HG03439 (cell line): Measurements from ENCODE around the gene GTPBP4.
A peak's percentile ranks its signal among the peaks of the same experiment; 100 is the strongest.

ENCODE experiments used
- ATAC-seq: cut with Tn5 transposase; IDR thresholded peaks from one replicate; pipeline ENCODE4 v1.9.1; 2021; ENCODE audit warnings: mild to moderate bottlenecking, moderate library complexity; ENCODE audit not compliant: unreplicated experiment

GTPBP4 gene

DNA sequence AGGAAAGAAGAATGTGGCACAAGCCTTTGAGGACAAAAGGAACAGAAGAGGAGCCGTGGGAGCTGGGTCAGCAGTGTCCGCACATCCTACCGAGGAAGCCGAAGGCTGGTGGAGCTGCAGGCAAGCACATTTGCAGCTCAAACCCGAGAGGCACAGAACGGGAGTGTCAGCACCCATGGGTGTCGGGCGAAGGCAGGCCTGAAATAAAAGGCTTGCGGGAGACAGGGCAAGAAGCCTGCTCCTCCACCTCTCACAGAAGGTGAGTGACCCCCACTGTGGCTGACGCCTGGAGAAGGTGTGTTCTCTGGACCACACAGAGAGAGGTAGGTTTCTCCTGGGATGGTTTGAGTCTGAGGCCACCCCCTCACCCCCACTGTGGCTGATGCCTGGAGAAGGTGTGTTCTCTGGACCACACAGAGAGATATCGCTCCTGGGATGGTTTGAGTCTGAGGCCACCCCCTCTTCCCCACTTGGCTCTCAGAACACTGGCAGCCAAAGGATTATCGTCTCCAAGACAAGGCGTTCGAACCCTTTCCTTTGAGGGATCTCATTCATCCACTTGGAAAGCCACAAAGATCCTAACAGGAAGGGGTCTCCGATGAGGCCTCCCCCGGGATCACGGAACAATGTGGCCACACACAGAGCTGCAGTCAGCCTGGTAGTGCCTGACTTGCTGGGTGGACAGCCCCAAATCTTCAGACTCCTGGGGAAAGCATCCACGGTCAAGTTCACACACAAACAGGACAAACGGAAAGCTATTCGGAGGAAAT lies 21.6 kb upstream of the GTPBP4 start:
- no peak for ATAC-seq

DNA sequence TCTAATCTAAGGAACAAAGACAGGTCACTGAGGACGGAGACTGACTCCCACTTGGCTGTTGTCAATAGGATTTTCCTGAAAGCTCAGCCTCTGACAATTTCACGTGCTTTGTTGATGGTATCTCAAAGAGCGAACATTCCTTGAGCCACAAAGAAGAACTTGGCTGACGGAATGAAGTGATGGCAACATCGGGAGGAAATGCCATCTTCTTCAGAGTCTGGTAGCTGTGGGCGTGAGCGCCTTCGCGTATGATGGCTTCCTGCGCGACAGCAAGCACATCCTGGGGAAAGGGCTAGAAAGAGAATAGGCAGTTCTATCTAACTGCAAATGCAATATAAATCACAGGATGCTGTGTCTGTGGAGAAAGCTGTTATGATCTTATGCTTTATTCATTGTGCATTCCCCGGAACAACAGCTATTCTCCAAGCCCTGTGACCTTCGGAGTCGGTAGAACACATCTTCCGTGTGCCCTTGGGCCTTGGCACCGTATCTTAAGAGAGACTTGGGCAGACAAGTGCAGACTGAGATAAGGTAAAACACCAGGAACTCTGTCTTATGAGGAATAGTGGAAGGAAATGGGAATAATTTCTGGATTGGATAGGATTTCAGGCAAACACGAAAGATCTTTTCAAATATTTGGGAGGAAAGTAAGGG lies 19.6 kb upstream of the GTPBP4 start:
- ATAC-seq = no peak

DNA sequence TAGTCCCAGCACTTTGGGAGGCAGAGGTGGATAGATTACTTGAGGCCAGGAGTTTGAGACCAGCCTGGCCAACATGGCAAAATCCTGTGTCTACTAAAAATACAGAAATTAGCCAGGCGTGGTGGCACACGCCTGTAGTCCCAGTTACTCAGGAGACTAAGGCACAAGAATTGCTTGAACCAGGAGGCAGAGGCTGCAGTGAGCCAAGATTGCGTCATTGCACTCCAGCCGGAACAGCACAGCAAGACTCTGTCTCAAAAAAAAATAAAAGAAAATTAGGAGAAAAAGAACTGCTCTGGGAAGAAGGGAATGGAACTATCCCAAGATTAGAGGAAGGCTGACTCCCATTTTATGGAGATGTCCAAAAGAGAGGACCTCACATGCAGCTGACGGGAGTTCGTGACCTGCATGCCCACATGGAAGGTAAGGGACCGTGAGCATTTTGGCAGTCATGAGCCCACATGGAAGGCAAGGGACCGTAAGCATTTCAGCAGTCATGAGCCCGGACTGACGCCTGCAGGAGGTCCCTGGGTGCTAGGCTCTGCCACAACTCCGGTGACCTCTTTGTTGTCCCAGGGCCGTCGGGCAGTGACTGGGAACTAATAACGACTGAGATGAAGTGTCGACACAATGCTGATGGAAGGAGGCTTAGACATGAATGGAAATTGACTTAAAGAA lies 18.6 kb upstream of the GTPBP4 start:
- ATAC-seq = no peak

DNA sequence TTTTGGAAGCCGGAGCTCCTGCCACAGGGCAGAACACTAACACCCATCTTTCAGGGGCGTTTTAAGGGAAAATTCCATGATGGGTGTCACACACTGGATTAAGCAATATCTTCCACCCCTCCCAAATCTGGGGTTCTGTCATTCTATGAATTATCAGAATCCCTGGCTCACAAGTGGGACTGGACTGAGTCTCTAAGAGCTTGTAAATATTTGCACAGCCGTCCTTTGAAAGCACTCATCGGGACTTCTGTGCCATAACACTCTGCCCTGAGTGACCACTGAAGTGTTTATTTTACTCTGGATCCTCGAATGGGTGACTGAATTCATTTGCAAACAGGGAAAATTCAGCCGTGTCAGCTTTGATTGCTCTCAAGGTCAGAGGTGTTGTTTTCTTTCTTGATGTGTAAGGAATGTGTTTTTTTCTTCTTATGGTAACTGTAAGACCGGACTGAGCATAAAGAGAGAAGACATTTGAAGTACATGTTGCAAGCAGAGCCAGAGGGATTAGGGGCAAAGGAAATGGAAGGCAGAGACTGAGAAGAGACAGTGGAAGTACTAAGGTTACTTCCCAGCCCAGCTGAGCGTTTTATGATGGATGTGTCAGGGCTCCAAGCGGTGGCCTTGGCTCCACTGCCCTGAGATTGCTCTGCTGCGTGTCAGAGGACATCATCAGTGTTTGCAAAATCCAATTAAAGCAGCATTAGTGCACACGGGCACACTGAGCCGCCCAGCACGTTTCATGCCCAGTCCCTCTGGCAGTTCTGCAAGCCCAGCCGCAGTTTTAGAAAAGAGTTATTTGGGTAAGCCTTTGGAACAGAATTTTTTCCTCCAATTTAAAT lies 17.7 kb upstream of the GTPBP4 start:
- ATAC-seq = no peak

DNA sequence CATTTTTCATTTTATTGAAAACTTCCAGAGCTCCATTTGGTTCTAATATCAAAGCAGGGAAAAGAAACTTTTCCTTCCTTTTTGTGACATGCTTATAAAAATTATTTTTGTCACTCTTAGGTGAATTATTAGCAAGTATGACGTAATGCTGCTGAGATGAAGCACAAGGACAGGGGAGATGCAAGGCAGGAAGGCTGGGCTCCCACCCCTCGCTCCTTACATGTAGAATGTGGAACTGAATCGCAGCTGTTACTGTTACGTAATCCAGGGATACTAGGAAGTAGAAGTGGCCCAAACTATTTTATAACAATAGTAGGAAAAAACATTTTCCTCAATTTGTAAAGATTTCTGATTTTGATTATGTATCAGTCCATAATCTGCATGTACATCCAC lies 17.1 kb upstream of the GTPBP4 start:
- ATAC-seq = no peak

DNA sequence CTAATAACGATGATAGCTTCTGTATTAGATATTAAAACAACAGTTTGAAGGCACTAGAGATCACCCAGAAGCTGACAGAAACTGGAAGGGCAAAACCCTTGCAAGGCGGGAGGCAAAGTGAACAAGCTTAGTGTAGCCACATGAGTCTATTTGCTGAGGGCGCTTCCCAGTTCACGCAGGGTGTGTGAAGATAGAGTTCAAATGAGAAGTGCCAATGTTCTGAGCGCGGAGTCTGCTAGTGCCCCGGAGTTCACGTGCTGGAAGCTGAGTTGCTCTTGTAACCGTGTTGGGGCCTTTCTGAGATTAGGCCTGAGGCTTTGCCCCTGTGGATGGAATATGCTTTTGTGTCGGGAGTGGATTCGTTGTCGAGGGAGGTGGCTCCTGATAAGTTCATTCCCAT lies 16.6 kb upstream of the GTPBP4 start:
- no peak for ATAC-seq

DNA sequence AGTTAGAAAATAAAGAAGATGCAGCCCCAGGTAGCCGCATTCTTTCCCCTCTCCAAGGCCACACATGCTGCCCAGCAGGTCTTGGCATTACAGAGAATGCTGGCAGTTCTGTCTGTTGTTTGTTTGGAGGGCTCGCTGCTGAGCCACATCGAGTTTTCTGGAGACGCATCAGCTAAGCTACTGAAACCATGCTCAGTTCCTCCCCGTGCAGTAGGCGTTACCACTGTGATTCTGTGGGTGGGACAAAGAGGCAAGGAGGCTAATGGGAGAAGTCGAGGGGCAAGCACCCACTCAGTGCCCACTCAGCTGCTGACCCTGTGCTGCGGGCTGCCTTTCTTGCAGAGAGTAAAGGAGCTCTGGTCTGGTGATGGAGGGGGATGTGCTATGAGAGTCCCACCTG lies 15.5 kb upstream of the GTPBP4 start:
- ATAC-seq = no peak

DNA sequence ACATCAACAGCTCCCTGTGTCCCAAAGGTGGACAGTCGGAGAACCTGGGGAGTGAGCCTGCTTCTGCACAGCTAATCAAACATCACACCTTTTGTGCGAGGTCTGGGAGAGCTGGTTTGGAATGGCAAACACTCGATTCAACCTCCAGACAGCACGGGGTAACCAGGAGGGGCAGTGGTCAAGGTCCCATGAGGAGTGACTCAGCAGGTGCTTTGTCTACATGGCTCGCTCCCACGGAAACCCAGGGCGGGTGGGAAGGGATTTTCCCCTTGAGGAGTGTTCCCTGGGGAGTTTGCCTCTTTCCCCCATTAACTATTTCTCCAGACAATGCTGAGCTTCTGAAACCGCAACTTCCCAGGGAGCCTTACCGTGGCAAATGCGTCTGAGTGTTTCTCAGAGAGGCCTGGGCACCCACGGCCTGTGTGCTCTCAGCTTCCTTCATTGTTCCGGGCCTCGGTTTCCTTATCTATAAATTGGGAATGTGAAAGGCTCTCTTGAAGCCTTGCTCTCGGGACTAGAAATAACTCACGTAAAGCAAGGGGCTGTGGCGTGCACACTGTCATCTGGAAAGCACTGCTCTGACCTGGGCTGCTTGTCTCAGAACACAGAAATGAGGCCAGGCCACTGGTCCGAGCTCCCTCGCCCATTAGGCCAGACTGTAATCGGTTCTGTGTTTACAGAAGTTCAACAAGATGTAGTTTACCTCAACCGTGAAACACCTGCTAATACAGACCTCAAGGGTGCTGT lies 14.0 kb upstream of the GTPBP4 start:
- ATAC-seq = no peak

DNA sequence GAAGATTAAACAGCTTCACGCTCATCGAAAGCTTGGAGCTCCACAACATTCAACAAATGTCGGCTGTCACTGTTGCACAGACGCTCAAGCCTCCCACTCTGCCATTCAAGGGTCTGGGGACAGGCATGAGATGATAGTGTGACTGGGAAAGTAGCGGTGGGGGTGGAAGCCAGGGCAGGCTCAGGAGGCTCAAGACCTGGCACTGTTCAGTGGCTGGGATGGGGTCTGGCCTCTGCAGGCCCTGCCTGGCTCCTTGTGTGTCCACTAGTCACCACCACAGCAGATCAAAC lies 13.5 kb upstream of the GTPBP4 start:
- no peak for ATAC-seq

DNA sequence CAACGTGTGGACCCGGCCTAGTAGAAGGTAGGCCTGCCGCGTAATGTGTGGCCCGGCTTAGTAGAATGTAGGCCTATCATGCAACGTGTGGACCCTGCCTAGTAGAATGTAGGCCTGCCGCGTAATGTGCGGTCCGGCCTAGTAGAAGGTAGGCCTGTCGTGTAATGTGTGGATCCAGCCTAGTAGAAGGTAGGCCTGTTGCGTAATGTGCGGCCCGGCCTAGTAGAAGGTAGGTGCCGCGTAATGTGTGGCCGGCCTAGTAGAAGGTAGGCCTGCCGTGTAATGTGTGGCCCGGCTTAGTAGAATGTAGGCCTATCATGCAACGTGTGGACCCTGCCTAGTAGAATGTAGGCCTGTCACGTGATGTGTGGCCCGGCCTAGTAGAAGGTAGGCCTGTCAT lies 11.9 kb upstream of the GTPBP4 start:
- no peak for ATAC-seq

DNA sequence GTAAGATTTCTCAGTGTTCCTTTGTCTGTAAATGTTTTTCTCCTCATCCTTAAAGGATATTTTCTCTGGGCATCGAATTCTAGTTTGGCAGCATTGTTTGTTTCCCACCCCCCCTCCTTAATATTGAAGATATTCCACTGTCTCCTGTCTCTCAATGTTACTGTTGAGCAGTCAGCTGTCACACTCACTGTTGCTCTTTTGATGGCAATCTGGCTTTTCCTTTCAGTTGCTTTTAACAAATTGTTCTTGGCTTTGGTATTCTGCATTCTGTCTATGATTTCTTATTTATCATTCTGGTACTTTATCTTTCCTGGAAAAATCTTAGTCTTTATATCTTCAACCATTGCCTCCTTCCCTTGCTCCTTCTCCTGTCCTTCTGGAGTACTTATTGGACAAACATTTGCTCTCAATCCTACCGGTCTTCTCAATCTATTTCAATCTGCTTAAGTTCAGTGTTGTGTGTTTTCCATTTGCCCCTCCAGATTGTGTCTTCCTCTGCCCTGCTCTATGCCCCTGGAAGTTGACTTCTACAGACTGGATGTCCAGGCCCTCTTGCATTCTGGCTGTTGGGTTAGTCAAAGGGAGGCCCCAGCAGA lies 9.3 kb upstream of the GTPBP4 start:
- no peak for ATAC-seq

DNA sequence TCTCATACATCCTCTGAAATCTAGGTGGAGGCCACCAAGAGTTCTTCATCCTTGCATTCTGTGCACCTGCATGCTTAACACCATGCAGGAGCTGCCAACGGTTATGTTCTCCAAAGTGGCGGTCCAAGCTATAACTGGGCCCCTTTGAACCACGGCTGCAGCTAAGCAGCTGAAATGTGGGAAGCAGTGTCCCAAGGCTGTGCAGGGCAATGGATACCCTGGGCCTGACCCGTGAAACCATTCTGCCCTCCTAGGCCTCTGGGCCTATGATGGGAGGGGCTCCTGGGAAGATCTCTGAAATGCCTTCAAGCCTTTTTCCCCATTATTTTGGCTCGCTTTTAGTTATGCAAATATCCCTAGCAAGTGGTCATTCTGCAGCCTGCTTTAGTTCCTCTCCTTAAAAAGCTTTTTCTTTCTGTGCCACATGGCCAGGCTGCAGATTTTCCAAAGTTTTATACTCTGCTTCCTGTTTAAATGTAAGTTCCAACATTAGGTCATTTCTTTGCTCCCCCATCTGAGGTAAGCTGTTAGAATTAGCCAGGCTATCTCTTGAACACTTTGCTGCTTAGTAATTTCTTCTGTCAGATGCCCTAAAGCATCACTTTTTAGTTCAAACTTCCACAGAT lies 7.7 kb upstream of the GTPBP4 start:
- no peak for ATAC-seq

DNA sequence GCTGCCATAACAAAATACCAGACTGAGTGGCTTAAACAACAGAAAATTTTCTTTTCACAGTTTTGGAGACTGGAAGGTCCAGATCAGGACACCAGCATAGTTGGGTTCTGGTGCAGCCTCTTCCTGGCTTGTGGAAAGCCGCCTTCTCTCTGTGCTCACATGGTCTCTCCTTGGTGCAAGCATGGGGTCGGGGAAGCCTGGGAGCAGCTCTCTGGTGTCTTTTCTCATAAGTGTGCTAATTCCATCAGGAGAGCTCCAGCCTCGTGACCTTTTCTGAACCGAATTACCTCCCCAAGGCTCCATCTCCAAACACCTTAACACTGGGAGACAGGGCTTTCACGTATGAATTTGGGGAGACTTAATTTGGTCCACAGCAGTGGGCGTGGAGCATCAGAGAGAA lies 4.8 kb upstream of the GTPBP4 start:
- no peak for ATAC-seq

DNA sequence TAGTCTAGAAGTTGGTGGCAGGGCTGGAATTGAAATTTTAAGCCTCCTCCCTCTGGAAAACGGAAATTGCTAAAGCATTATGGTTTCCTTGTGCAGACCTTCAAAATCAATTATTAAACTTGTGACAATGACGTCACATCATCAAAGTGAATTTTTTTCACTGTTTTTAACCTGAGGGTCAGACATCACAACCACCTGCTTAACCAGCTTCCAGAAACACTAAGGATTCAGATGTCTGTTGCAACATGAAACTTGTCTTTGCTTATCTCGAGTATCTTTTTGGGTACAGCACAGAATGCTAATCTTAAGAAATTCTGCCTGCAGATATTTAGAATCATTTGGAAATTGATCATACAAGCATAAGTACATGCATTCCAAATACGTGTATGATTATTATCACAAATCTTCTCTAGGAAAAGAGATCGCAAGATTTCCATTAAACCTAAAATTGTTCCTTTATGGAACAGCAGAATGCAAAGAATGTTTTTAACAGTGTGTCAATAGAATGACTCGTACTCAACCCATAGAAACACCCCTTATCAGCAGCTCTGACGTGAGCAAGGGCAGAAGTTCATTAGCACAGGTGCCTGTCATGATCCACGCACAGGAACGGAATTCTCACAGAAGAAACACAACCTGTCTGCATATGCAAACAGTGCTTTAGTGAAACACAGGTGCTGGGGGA lies 4.1 kb upstream of the GTPBP4 start:
- ATAC-seq = no peak

DNA sequence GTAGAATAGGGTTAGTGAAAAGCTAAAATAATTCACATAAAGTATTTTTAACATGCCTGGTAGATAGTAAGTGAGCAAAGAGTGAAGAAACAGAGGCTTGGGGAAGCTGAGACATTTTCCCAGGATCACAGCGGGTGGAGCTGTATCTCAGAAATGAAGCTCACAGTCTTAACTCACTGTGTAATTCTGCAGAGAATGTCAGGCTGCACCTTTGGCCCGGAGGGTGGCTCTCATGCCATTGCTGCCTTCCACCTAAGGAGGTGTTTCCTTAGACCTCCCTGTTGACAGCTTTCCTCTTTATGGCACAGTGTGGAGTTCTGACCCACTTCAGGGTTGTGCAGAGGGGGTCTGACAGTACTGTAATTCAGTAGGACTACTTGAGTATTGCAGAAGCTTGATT lies 2.9 kb upstream of the GTPBP4 start:
- ATAC-seq = no peak

DNA sequence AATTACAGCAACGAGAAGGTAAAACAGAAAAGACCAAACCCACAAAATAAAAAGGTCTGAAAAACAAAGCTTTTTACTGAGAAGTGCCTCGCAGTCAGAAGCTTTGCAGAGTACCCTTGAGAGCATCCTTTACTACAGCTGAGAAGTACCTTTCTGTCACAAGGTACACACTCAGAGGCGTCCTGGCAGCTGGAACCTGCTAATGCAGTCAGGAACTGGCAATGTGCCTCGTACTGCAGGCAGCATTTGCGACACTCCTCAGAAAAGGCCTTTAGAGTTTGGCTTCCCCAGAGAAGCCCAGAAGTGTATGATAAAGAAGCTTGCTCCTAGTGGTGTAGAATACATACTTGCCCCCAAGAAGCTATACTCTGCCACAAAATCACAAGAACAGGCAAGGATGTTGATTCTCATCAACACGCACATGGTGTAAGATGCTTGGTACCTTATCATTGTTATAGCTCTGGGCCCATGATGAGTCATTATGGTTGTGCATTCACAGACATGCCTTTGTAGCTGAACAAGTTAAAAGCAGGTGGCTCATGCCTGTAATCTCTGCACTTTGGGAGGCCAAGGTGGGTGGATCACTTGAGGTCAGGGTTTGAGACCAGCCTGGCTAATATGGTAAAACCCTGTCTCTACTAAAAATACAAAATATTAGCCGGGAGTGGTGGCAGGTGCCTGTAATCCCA lies 2.0 kb upstream of the GTPBP4 start:
- ATAC-seq = no peak

DNA sequence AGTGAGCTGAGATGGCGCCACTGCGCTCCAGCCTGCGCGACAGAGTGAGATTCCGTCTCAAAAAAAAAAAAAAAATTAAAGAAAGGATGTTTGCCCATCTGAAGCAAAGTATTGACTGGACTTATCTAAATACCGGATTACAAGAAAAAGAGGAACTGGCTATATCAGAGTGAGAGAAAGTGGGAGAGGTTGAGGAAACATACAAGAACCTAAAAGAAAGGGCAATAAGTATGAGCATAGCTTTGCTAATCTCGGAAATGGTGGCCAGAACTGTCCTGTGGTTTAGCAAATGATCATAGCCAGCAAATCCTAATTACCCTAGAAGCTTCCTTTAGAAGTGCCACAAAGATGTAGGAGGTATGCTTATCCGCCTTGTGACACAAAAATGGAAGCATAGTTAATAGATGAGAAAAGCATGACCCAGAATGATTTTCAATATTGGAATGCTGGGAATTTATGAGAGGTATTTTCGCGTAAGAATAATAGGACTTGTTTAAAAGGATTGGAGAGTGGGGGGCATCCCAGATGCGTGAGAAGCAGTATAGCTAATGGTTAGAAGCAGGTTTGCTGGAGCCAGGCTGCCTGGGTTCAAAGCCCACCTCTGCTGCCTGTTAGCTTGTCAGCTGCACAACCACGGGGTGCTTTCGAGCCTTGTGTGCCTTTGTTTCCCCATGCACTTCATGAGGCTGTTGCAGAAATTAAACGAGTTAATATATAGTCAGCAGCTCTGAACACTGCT lies 1.2 kb upstream of the GTPBP4 start:
- no peak for ATAC-seq

DNA sequence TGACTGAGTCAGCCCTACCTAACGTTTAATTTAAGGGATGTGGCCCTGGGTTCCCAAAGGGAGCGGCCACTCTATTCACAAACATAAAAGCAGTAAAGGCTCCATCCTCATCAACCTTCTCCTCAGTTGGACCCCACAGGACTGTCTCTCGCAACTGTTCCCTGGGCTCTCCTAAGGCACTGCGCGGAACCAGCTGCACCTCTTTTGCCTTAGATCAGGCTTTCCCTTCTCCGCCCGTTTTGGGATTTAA lies 689 bp upstream of the GTPBP4 start:
- ATAC-seq = peak; percentile 3
